HG03025 (cell line): Measurements from ENCODE around the gene NEUROD4.

Experiments
- ATAC-seq: cut with Tn5 transposase; IDR thresholded peaks from one replicate; pipeline ENCODE4 v1.9.1; 2021; ENCODE audit warnings: mild to moderate bottlenecking, moderate library complexity; ENCODE audit not compliant: unreplicated experiment, low FRiP score

NEUROD4 gene

DNA sequence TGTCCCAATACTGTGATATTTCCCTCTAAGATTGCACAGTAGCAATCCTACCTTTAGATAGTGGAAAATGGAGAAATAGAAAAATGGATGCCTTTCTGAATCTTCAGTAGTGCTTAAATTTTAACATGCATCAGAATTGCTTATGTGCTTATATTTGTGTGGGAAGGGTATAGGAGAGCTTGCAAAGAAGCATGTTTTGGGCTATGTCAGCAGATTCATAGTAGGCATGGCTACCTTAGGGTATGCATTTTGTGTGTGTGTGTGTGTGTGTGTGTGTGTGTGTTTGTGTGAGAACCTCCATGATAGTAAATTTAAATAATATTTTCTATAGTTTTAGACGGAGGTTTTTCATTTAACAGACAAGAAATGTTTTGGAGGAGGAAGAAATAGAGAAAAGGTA, 38.3 kb downstream of the NEUROD4 start:
- ATAC-seq, result no peak

GRCh38 chr12:55058776-55059175, 39.0 kb downstream of the NEUROD4 start:
- ATAC-seq, result no peak

DNA sequence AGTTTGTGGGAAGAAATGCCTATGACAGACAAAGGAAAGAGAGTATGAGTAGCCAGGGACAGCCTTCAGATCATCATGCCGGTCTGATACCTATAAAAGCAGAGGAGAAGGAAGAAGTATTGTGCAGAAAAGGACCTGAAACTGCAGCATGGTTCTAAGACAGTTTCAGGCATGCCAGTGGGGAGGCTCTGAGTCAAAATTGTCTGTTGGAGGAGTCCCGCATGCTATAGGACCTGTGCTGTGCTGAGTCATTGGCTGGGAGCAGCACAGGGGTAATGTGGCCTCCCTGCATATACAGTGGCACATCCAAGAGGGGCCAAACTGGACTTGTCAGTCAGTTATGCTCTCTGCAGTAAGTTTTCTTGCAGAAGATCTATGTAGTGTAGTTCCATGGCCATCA, 40.7 kb downstream of the NEUROD4 start:
- ATAC-seq, result peak; percentile 98

GRCh38 chr12:55061024-55061423, 41.2 kb downstream of the NEUROD4 start:
- ATAC-seq, result no peak

- no peak for ATAC-seq
Measured at GRCh38 chr12:55063291-55063690, 43.5 kb downstream of the NEUROD4 start.

GRCh38 chr12:55065535-55065934, 45.8 kb downstream of the NEUROD4 start:
- no peak for ATAC-seq

- no peak for ATAC-seq
Measured at GRCh38 chr12:55067701-55068100, 47.9 kb downstream of the NEUROD4 start.

DNA sequence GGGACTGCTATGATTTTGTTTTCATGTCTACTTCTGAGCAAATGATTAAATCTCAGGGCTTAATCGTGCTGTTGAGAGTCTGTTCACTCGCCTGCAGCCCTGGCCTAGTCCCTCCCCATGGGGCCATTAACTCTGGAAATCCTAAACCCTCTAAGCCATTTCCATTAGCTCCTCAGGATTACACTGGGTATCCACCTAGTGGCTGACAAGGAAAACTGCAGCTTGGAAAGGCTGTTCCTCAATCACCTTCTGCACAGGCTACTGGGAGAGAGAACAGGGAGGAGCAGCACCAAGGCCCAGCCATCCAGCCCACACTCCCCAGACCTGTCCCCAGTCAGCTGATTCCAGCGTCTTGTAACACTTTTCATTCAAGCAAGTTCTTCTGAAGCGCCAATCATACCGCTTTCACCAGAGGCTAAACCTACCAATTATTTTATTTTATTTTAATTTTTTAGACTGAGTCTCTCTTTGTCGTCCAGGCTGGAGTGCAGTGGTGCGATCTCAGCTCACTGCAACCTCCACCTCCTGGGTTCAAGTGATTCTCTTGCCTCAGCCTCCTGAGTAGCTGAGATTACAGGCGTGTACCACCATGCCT, 48.7 kb downstream of the NEUROD4 start:
- peak; percentile 64 for ATAC-seq

- peak; percentile 48 for ATAC-seq
Measured at GRCh38 chr12:55072083-55072482, 52.3 kb downstream of the NEUROD4 start.

DNA sequence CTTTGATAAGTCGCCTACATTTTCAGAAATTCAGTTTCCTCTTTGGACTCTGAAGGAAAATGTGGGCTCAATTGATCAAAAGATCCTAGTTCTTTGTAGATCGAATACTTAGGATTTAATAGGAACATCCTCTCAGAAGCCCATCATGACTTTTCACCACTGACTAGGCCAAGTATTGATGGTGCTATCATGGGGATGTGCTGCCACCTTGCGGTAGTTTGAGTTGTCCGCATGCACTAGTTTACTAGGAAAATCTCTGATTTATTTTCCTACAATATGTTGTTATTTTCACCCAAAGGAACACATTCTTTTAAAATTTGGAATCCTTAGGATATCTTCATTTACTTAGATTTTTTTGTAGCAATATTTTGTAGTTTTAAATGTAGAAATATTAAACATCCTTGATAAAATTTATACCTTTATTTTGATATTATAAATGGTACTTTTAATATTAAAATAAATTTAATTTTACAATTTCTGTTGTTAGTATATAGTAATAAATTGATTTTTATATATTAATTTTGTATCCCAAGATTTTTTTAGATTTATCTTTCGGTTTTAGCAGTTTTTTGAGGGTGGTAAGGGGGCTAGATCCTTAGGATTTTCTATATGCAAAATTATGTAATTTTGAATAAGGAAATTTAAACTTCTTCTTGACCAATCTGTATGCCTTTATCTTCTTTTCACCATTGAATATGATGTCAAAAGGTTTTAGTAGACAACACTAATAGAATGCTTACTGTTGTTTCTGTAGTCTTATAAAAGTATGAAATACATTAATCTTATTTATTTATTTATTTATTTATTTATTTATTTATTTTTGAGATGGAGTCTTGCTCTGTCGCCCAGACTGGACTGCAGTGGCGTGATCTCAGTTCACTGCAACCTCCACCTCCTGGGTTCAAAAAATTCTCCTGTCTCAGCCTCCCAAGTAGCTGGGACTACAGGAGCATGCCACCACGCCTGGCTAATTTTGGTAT, 53.6 kb downstream of the NEUROD4 start:
- no peak for ATAC-seq

DNA sequence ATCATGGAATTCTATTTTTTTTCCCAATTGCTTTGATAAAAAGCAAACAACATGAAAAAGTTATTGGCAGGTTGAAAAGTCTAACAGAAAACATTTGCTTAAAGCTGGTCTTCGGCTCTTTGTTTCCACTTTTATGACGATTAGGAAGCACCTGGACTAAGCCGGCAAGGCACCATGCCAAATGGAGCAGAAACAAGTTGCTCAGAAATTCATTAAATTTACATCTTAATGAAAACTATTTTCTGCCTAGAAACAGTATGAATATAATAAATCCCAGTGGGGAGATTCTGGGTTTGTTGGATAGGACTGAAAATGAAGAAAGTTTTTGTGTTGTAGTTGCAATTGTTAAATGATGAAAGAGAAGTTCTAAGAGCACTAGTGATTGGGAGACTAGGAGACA, 55.0 kb downstream of the NEUROD4 start:
- no peak for ATAC-seq
